Activated CD4-positive, alpha-beta T cell treated with anti-CD3 and anti-CD28 coated beads for 1 hour (primary cell): ENCODE data around the gene CAMK2N1.

Source experiments
- DNase-seq: peaks from one replicate; pipeline ENCODE4 v3.0.0-alpha.2; 2020

CAMK2N1 gene

GRCh38 chr1:20442920-20443625, 42.9 kb downstream of the CAMK2N1 start:
- no peak for DNase-seq

- DNase-seq: no peak
Measured at GRCh38 chr1:20440785-20441200, 45.2 kb downstream of the CAMK2N1 start.

- no peak for DNase-seq
Measured at GRCh38 chr1:20439282-20439681, 46.7 kb downstream of the CAMK2N1 start.

DNA sequence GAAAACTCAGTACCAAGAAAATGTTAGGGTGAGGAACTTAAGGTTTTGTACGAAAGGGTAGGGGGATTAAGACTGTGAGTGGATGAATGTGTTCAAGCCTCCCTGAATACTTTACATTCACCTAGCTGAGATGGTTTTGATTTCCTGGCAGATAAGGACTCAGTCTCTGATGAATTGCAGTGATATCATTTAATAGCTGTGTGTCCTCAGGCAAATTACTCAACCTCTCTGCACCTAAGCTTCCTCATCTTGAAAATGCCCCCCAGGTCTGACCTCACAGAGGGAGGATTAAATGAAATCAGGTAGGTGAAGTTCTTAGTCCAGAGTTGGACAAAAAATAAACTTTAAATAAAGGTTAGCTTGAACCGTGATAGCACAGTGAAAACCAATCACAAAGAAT, 48.4 kb downstream of the CAMK2N1 start:
- DNase-seq: no peak

- DNase-seq: no peak
Measured at GRCh38 chr1:20432891-20433290, 53.1 kb downstream of the CAMK2N1 start.
